Lower lobe of right lung (tissue), 2 donors: ENCODE results near the gene C1QTNF1. TPM values are rescaled to one million over a fixed set of nuclear protein-coding genes. Genes with fewer than 3 reads are reported as not detected.

Experiments
- ATAC-seq, 2 donors: fragments of 200-7000 bp; cut with Tn5 transposase; one replicate each; pipeline ENCODE4 v1.9.1; 2020 to 2022; ENCODE audit warnings: mild to moderate bottlenecking in 2 of 2, moderate library complexity in 2 of 2
- DNase-seq: peaks from one replicate; pipeline ENCODE4 v3.0.0-alpha.2; 2020
- H3K27ac ChIP-seq: fragments of 200-600 bp; one replicate; pipeline ENCODE4 v1.8.0; 2022
- H3K27me3 ChIP-seq: fragments of 200-600 bp; one replicate; pipeline ENCODE4 v1.8.0; 2022; ENCODE audit warnings: low read depth
- H3K36me3 ChIP-seq: fragments of 200-600 bp; one replicate; pipeline ENCODE4 v1.8.0; 2022; ENCODE audit warnings: mild to moderate bottlenecking
- H3K4me1 ChIP-seq: fragments of 200-600 bp; one replicate; pipeline ENCODE4 v1.8.0; 2022
- H3K4me3 ChIP-seq: fragments of 200-600 bp; one replicate; pipeline ENCODE4 v1.8.0; 2022; ENCODE audit warnings: mild to moderate bottlenecking
- H3K9me3 ChIP-seq: fragments of 200-600 bp; one replicate; pipeline ENCODE4 v1.8.0; 2022
- intact Hi-C: fragments of 100-400 bp; cut with DNase I; formaldehyde crosslinking; loops from one replicate; pipeline ENCODE4 v1.11.0; 2022
- total RNA-seq: library from RNA; stranded (reverse); fragmentation: NEBNext Ultra II Directional; extraction: Animal tissue kit (Norgen Biotek cat#: 25700); gene quantifications from one replicate; pipeline ENCODE4 v1.2.1, GENCODE V29; 2021
- TF ChIP-seq, protein P1 (sequence below): fragments of 200-600 bp; IDR thresholded peaks from one replicate; pipeline ENCODE4 v1.8.0; 2022; ENCODE audit warnings: antibody characterized with exemption, mild to moderate bottlenecking
- donor health status: DM: no; HTN: yes; CAD: no; lungs with severe emphysema.

Gene C1QTNF1
- total RNA-seq, 1 donor from 2014 or later, result 24.9 TPM

DNA sequence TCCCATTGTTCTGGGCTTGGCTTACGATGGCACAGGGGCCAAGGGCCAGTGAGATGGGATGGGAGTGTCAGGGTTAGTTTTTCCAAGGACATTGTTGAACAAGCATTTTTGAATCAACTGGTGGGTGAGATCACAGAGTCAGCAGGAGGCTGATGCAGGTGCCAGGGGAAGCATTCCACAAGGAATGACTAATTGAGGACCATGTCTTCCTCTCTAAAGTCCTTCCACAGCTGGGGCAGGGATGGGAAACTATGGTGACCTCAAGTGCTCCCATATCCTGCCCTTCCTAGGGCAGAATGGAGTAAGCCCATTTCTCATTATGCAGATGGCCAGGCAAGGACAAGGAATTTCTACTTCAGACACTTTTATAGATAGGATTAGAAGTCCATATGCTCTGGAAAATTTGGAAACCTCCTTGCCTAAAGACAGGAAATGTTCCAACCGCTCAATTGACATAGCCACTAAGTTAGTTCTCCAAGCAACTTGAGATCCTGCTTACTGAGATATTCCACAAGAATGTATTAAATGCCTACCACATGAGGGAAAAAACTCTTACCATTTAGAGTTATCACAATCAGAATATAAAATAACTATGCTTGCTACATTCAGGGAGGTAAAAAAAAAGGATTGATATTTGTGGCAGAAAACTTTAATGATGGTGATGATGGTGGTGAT is 29.4 kb downstream of the C1QTNF1 start:
- H3K27ac ChIP-seq, result no peak overlapping the region
- DNase-seq, result no peak
- H3K36me3 ChIP-seq, result peaks cover 5% of the 10 kb centered on the region
- TF ChIP-seq, protein P1, sequence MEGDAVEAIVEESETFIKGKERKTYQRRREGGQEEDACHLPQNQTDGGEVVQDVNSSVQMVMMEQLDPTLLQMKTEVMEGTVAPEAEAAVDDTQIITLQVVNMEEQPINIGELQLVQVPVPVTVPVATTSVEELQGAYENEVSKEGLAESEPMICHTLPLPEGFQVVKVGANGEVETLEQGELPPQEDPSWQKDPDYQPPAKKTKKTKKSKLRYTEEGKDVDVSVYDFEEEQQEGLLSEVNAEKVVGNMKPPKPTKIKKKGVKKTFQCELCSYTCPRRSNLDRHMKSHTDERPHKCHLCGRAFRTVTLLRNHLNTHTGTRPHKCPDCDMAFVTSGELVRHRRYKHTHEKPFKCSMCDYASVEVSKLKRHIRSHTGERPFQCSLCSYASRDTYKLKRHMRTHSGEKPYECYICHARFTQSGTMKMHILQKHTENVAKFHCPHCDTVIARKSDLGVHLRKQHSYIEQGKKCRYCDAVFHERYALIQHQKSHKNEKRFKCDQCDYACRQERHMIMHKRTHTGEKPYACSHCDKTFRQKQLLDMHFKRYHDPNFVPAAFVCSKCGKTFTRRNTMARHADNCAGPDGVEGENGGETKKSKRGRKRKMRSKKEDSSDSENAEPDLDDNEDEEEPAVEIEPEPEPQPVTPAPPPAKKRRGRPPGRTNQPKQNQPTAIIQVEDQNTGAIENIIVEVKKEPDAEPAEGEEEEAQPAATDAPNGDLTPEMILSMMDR, result no peak
- H3K9me3 ChIP-seq, result no peaks in the 10 kb centered on the region
- no peaks in the 10 kb centered on the region for H3K27me3 ChIP-seq
- intact Hi-C loops, result no loop called here
- H3K4me1 ChIP-seq, result peaks cover 3% of the 10 kb centered on the region
- ATAC-seq, result no peak
- no peak overlapping the region for H3K4me3 ChIP-seq

DNA sequence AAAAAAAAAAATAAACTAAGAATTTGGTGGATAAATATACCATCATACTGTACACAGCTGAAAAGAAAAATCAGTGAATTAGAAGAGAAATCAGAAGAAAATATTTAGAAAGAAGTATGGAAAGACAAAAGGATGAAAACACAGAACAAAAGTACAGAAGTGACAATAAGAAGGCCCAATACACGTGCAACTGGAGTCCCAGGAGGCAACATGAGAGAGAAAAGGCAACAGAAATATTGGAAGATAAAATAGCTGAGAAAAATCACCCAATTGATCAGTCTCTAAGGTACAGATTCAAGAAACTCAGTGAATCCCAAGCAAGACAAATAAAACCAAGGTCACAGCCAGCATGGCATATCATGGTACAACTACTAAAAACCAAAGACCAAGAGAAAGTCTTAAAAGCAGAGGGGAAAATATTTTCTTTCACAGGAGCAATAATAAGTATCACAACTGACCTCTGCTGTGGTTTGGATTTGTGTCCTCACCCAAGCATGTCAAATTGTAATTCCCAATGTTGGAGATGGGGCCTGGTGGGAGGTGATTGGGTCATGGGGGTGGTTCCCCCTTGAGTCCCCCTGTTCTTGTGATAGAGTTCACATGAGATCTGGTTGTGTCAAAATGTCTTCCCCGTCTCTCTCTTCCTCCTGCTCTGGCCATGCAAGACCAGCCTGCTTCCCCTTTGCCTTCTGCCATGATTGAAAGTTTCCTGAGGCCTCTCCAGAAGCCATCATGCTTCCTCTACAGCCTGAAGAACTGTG is 30.4 kb downstream of the C1QTNF1 start:
- ATAC-seq, result no peak
- Histone ChIP-seq H3K36me3 (no peaks in the 10 kb centered on the region), H3K27ac (no peak overlapping the region), H3K9me3 (no peaks in the 10 kb centered on the region), H3K4me3 (no peak overlapping the region), H3K27me3 (no peaks in the 10 kb centered on the region), H3K4me1 (peaks cover 4% of the 10 kb centered on the region)
- intact Hi-C loops, result no loop called here
- DNase-seq, result no peak
- TF ChIP-seq, protein P1, result no peak

DNA sequence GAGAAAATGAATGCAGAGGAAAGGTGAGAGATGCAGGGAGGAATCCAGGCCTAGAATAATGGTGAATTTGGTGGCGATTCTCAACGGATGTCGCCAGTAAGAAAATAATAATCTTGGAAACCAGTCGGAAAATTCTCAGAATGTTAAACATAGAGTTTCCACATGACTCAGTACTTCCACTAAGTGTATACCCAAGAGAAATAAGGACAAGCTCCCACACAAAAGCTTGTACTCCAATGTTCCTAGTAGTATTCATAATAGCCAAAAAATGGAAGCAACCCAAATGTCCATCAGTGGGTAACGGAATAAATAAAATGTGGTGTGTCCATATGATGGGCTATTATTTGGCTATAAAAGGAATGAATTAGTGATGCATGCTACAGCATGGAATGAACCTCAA is 31.2 kb downstream of the C1QTNF1 start:
- Histone ChIP-seq H3K9me3 (no peaks in the 10 kb centered on the region), H3K4me3 (no peak overlapping the region), H3K4me1 (peaks cover 4% of the 10 kb centered on the region), H3K27ac (no peak overlapping the region), H3K36me3 (no peaks in the 10 kb centered on the region), H3K27me3 (no peaks in the 10 kb centered on the region)
- TF ChIP-seq, protein P1, result no peak
- intact Hi-C loops, result no loop called here
- no peak for DNase-seq
- no peak for ATAC-seq

DNA sequence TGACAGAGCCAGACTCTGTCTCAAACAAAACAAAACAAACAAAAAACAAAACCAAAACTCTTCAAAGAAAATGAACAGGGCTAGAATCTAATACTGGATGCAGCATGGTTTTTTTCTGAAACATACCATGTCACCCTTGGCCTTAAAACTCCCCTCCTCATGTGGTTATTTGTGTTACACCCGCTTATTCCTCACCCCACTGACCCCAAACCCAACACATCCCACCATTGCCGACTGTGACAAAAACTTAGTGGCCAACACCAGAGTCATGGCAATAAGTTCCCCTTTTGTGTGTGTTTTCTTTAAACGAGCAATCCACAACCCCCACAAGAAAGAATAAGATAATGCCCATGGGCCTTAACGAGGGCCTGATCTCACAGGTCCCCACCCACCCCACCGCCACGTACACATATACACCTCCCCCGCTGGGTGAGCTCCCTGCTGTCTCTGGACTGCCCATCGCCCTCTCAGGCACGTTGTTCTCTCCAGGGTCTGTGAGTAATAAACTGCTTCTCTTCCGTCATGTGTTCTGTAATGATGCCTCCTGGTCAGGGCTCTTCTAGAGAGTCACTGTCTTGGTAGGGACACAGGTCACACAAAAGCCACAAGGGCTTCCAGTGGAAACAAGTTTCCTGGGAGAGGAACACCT is 33.9 kb downstream of the C1QTNF1 start:
- no peak overlapping the region for H3K4me3 ChIP-seq
- peak; percentile 7 to 25 for ATAC-seq
- H3K27me3 ChIP-seq, result no peaks in the 10 kb centered on the region
- TF ChIP-seq, protein P1, result no peak
- H3K36me3 ChIP-seq, result no peaks in the 10 kb centered on the region
- intact Hi-C loops, result no loop called here
- no peak overlapping the region for H3K27ac ChIP-seq
- no peaks in the 10 kb centered on the region for H3K9me3 ChIP-seq
- peaks cover 4% of the 10 kb centered on the region for H3K4me1 ChIP-seq
- no peak for DNase-seq

DNA sequence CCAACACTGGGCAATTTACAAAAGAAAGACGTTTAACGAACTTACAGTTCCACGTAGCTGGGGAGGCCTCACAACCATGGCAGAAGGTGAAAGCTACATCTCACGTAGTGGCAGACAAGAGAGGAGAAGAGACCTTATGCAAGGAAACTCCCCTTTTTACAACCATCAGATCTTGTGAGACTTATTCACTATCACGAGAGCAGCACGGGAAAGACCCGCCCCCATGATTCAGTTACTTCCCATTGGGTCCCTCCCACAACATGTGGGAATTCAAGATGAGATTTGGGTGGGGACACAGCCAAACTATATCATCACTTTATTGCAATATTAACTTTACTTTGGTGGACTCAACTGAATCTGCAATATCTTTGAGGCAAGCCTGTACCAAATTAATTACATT is 38.7 kb downstream of the C1QTNF1 start:
- H3K4me3 ChIP-seq, result no peak overlapping the region
- intact Hi-C loops, result no loop called here
- H3K9me3 ChIP-seq, result no peaks in the 10 kb centered on the region
- no peaks in the 10 kb centered on the region for H3K27me3 ChIP-seq
- H3K36me3 ChIP-seq, result no peaks in the 10 kb centered on the region
- ATAC-seq (no peak), DNase-seq (no peak)
- TF ChIP-seq, protein P1, result no peak
- H3K4me1 ChIP-seq, result peaks cover 4% of the 10 kb centered on the region
- no peak overlapping the region for H3K27ac ChIP-seq
